Small intestine (tissue), 7 donors: Measurements from ENCODE around the gene PLAGL2. TPM values are rescaled to one million over a fixed set of nuclear protein-coding genes. Genes with fewer than 3 reads are reported as not detected.

Experiments used
- DNase-seq, 2 donors: peaks; one replicate each; pipeline versions ENCODE4 v3.0.0 to v3.0.0-alpha.2; 2013
- FAIRE-seq: peaks from 2 replicates; lab custom pipeline; 2012; peaks lifted over from hg19 to GRCh38; lab: Jason Lieb, UNC
- H3K27ac ChIP-seq, 3 donors: one replicate each; pipeline ENCODE4 v1.5.1; 2013; ENCODE audit warnings: low read length in 2 of 3, mild to moderate bottlenecking in 2 of 3, control low read depth in 1 of 3, inconsistent platforms in 1 of 3, low read depth in 1 of 3, moderate library complexity in 1 of 3
- H3K27me3 ChIP-seq, 3 donors: one replicate each; pipeline ENCODE4 v1.6.1; 2013; ENCODE audit warnings: low read length in 3 of 3, inconsistent platforms in 1 of 3; ENCODE audit not compliant: control insufficient read depth in 3 of 3, insufficient read depth in 3 of 3
- H3K36me3 ChIP-seq, 3 donors: one replicate each; pipeline ENCODE4 v1.6.1; 2013; ENCODE audit warnings: low read length in 3 of 3, inconsistent platforms in 1 of 3, low read depth in 1 of 3, mild to moderate bottlenecking in 1 of 3, moderate library complexity in 1 of 3; ENCODE audit not compliant: control insufficient read depth in 3 of 3, insufficient read depth in 2 of 3
- H3K4me1 ChIP-seq, 3 donors: one replicate each; pipeline ENCODE4 v1.6.1; 2013; ENCODE audit warnings: low read length in 2 of 3, inconsistent platforms in 1 of 3, low read depth in 1 of 3, mild to moderate bottlenecking in 1 of 3, moderate library complexity in 1 of 3; ENCODE audit not compliant: control insufficient read depth in 3 of 3, insufficient read depth in 2 of 3
- H3K4me3 ChIP-seq, 3 donors: one replicate each; pipeline ENCODE4 v1.5.1; 2013; ENCODE audit warnings: low read length in 3 of 3, control low read depth in 1 of 3, inconsistent platforms in 1 of 3, low read depth in 1 of 3, mild to moderate bottlenecking in 1 of 3, moderate library complexity in 1 of 3
- H3K9me3 ChIP-seq, 2 donors: one replicate each; pipeline ENCODE4 v1.6.1; 2013; ENCODE audit warnings: low read depth in 1 of 2, low read length in 1 of 2; ENCODE audit not compliant: control insufficient read depth in 2 of 2, insufficient read depth in 1 of 2
- WGBS, 3 donors: extraction: QIAGEN DNeasy Blood & Tissue Kit; methylation state at CpG; one replicate each; pipeline ENCODE4 v1.1.7; 2013; 5-methylcytosine and 5-hydroxymethylcytosine counted together
- polyA plus RNA-seq, 4 donors: library from polyadenylated mRNA; stranded (reverse) in 3 of 4; unstranded in 1 of 4; fragments of 200-250 nt in 3 of 4; fragments of 120-200 nt in 1 of 4; gene quantifications; one replicate each; pipeline versions ENCODE4 v1.2.1 to v1.2.3, GENCODE V29; 2013
- donor health status: healthy with polysubstance abuse.
- donor health status: control.
- donor health status: control.
- donor health status: Bipolar disorder and iron deficiency.
- donor health status: healthy.

Gene PLAGL2
- polyA plus RNA-seq, 4 donors: 3.2 to 129 (median 8.6) TPM

- H3K4me1 ChIP-seq: peaks cover 0 to 8% (median 0%) of the 10 kb centered on the region in 3 donors
- H3K27me3 ChIP-seq: no peaks in the 10 kb centered on the region
- H3K36me3 ChIP-seq: peaks cover 15 to 74% (median 27%) of the 10 kb centered on the region in 3 donors
- no peak for FAIRE-seq
- no peaks in the 10 kb centered on the region for H3K9me3 ChIP-seq
- no peak overlapping the region for H3K4me3 ChIP-seq
- no peak overlapping the region for H3K27ac ChIP-seq
- no peak for DNase-seq
- 76 to 95% (median 85%) methylated on average over 5 of the region's 5 CpGs for WGBS, 3 donors
Observed at GRCh38 chr20:32159766-32160221, 47.7 kb downstream of the PLAGL2 start.

- H3K4me3 ChIP-seq: no peak overlapping the region
- 85 to 97% (median 94%) methylated on average over 4 of the region's 4 CpGs for WGBS, 3 donors
- H3K27ac ChIP-seq: no peak overlapping the region
- H3K27me3 ChIP-seq: no peaks in the 10 kb centered on the region
- H3K4me1 ChIP-seq: peaks cover 0 to 10% (median 0%) of the 10 kb centered on the region in 3 donors
- H3K9me3 ChIP-seq: no peaks in the 10 kb centered on the region
- no peak for FAIRE-seq
- DNase-seq: no peak
- H3K36me3 ChIP-seq: peaks cover 15 to 74% (median 25%) of the 10 kb centered on the region in 3 donors
Observed at GRCh38 chr20:32158943-32159660, 48.4 kb downstream of the PLAGL2 start.

- H3K36me3 ChIP-seq: peaks cover 19 to 75% (median 25%) of the 10 kb centered on the region in 3 donors
- FAIRE-seq (no peak), DNase-seq (no peak)
- H3K4me1 ChIP-seq: peaks cover 0 to 10% (median 0%) of the 10 kb centered on the region in 3 donors
- H3K27me3 ChIP-seq: no peaks in the 10 kb centered on the region
- no peak overlapping the region for H3K27ac ChIP-seq
- no peaks in the 10 kb centered on the region for H3K9me3 ChIP-seq
- H3K4me3 ChIP-seq: no peak overlapping the region
- WGBS, 3 donors: 96 to 98% (median 97%) methylated on average over 11 of the region's 11 CpGs
Observed at GRCh38 chr20:32158351-32158750, 49.2 kb downstream of the PLAGL2 start.

- Histone ChIP-seq H3K4me1 (peaks cover 0 to 16% (median 1%) of the 10 kb centered on the region in 3 donors), H3K36me3 (peaks cover 19 to 77% (median 25%) of the 10 kb centered on the region in 3 donors), H3K27ac (no peak overlapping the region), H3K27me3 (no peaks in the 10 kb centered on the region), H3K4me3 (no peak overlapping the region), H3K9me3 (no peaks in the 10 kb centered on the region)
- FAIRE-seq (no peak), DNase-seq (no peak)
- 91 to 97% (median 95%) methylated on average over 14 of the region's 14 CpGs for WGBS, 3 donors
Observed at GRCh38 chr20:32157611-32158010, 49.9 kb downstream of the PLAGL2 start.

DNA sequence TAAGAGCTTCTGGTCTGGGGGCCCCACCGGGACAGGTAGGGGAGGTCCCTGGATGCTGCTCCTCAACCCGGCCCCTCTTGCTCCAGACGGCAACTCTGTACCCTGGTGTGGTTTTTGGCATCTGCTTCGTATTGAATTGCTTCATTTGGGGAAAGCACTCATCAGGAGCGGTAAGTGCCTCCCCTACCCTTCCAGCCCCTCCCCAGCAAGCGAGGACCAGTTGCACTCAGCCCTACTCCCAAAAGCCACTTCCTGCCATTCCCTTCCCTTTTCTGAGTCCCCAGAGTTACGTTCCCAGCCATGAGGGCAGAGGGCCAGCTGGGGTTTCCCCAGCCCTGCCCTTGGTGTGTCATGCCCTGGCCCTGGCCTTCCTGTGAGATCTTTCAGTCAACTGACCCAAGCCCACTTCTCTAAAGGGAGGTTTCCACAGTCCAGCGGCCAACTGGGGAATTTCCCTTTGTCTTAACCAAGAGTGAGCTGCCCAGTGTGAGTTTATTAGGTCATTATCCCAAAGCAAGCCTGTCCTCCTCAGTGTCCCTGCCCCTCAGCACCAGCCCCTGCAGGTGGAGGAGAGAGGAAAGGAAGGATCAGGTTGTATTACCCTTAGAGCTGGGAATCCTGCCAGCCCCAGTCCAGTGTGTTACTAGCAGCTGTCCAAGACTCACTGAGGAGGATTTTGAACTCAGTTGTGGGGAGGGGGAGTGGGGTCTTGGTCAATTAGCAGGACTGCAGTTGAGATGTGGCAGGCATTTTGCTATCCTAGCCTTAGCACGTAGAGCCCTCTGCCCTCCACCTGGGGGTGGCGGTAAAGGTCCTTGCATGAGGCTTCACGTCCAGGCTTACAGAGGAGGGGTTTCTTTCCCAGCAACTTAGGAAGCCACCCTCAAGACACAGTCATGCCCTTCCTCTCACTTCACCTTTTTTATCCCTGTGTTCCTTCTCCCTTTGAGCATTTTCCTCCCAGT is 52.2 kb downstream of the PLAGL2 start:
- DNase-seq (peak; percentile 51 to 78), FAIRE-seq (no peak)
- WGBS, 3 donors: 43 to 55% (median 48%) methylated on average over 10 to 11 of the region's 11 CpGs
- Histone ChIP-seq H3K4me1 (peaks cover 0 to 21% (median 2%) of the 10 kb centered on the region in 3 donors), H3K9me3 (no peaks in the 10 kb centered on the region), H3K36me3 (peaks cover 9 to 85% (median 15%) of the 10 kb centered on the region in 3 donors), H3K27me3 (no peaks in the 10 kb centered on the region), H3K27ac (peak overlapping the region in 2 of 3 donors; percentile 47), H3K4me3 (no peak overlapping the region)

GRCh38 chr20:32153771-32154170 is 53.8 kb downstream of the PLAGL2 start:
- H3K9me3 ChIP-seq: no peaks in the 10 kb centered on the region
- H3K4me1 ChIP-seq: peaks cover 0 to 21% (median 2%) of the 10 kb centered on the region in 3 donors
- WGBS, 3 donors: 97 to 98% (median 97%) methylated on average over 5 of the region's 5 CpGs
- H3K27ac ChIP-seq: no peak overlapping the region
- no peaks in the 10 kb centered on the region for H3K27me3 ChIP-seq
- no peak overlapping the region for H3K4me3 ChIP-seq
- FAIRE-seq (no peak), DNase-seq (no peak)
- H3K36me3 ChIP-seq: peaks cover 10 to 81% (median 13%) of the 10 kb centered on the region in 3 donors

DNA sequence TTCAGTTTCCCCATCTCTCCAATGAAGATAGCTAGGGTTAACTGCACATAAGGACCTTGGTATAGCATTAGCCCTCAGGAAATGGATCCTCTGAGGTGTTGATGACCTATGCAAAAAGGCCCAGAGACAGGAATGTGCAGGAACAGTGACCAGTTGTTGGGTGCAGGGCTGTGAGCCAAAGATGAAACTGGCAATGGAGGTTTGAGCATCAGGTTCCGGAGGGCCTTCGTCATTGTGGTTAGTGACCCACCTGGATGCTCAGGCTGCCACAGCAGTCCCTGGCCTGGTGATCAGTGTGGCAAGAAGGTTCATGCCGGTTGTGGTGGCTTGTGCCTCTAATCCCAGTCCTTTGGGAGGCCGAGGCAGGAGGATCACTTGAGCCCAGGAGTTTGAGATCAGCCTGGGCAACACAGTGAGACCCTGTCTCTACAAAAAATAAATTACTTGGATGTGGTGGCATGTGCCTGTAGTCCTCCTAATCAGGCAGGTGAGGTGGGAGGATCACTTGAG is 54.3 kb downstream of the PLAGL2 start:
- peaks cover 0 to 21% (median 2%) of the 10 kb centered on the region in 3 donors for H3K4me1 ChIP-seq
- H3K27me3 ChIP-seq: no peaks in the 10 kb centered on the region
- peak overlapping the region in 2 of 3 donors; percentile 9 to 61 for H3K27ac ChIP-seq
- no peak for FAIRE-seq
- H3K36me3 ChIP-seq: peaks cover 6 to 77% (median 13%) of the 10 kb centered on the region in 3 donors
- no peak overlapping the region for H3K4me3 ChIP-seq
- DNase-seq: no peak
- H3K9me3 ChIP-seq: no peaks in the 10 kb centered on the region
- WGBS, 3 donors: 98 to 100% (median 99%) methylated on average over 4 of the region's 4 CpGs
